Keratinocyte (primary cell): ENCODE data around the gene IRF4. TPM values are rescaled to one million over a fixed set of nuclear protein-coding genes. Genes with fewer than 3 reads are reported as not detected.

Source experiments
- DNase-seq: peaks from one replicate; pipeline ENCODE4 v3.0.0-alpha.2; 2011; ENCODE audit warnings: low read depth, missing footprints, low spot score
- FAIRE-seq: peaks from 2 replicates; lab custom pipeline; 2011; peaks lifted over from hg19 to GRCh38; lab: Jason Lieb, UNC
- H2AFZ ChIP-seq: 2 replicates; pipeline ENCODE4 v1.6.0; 2012; ENCODE audit warnings: low read length, control low read depth, inconsistent platforms; ENCODE audit not compliant: control insufficient read depth
- H3K27ac ChIP-seq: 2 replicates; pipeline ENCODE4 v1.5.1; 2011; ENCODE audit warnings: low read length; ENCODE audit not compliant: control insufficient read depth, insufficient read depth
- H3K27me3 ChIP-seq: 3 replicates; pipeline ENCODE4 v1.6.0; 2011; ENCODE audit warnings: low read length; ENCODE audit not compliant: control insufficient read depth, insufficient read depth; ENCODE audit errors: extremely low read depth
- H3K36me3 ChIP-seq, 2 experiments: 2 replicates in 1 of 2; 3 replicates in 1 of 2; pipeline ENCODE4 v1.5.1; 2011; ENCODE audit warnings: low read length in 2 of 2, mild to moderate bottlenecking in 1 of 2; ENCODE audit not compliant: control insufficient read depth in 2 of 2, insufficient read depth in 2 of 2; ENCODE audit errors: extremely low read depth in 1 of 2
- H3K4me1 ChIP-seq: 3 replicates; pipeline ENCODE4 v1.5.1; 2011; ENCODE audit warnings: low read length; ENCODE audit not compliant: control insufficient read depth, insufficient read depth; ENCODE audit errors: extremely low read depth
- H3K4me2 ChIP-seq: 3 replicates; pipeline ENCODE4 v1.6.0; 2011; ENCODE audit warnings: low read depth, low read length; ENCODE audit not compliant: control insufficient read depth, insufficient read depth; ENCODE audit errors: extremely low read depth
- H3K4me3 ChIP-seq, 3 experiments: fragments of 200-600 bp in 1 of 3; sonication (generic) in 1 of 3; 2 replicates in 2 of 3; 3 replicates in 1 of 3; pipeline ENCODE4 v1.5.1; 2011 to 2016; ENCODE audit warnings: low read length in 3 of 3, mild to moderate bottlenecking in 3 of 3, control low read depth in 2 of 3, inconsistent platforms in 1 of 3, low read depth in 1 of 3, mixed read lengths in 1 of 3, mixed run types in 1 of 3, moderate library complexity in 1 of 3; ENCODE audit not compliant: control insufficient read depth in 2 of 3, insufficient read depth in 2 of 3; ENCODE audit errors: extremely low read depth in 1 of 3
- H3K79me2 ChIP-seq: 2 replicates; pipeline ENCODE4 v1.6.0; 2012; ENCODE audit warnings: low read length; ENCODE audit not compliant: control insufficient read depth, insufficient read depth
- H3K9ac ChIP-seq: 3 replicates; pipeline ENCODE4 v1.6.0; 2011; ENCODE audit warnings: low read length; ENCODE audit not compliant: control insufficient read depth, insufficient read depth; ENCODE audit errors: extremely low read depth
- H3K9me1 ChIP-seq: 3 replicates; pipeline ENCODE4 v1.6.0; 2011; ENCODE audit warnings: low read length; ENCODE audit not compliant: control insufficient read depth, insufficient read depth; ENCODE audit errors: extremely low read depth
- H3K9me3 ChIP-seq: 2 replicates; pipeline ENCODE4 v1.5.1; 2012; ENCODE audit warnings: low read depth, low read length; ENCODE audit not compliant: control insufficient read depth
- H4K20me1 ChIP-seq: 3 replicates; pipeline ENCODE4 v1.6.0; 2011; ENCODE audit warnings: low read length; ENCODE audit not compliant: control insufficient read depth, insufficient read depth; ENCODE audit errors: extremely low read depth
- EZH2 ChIP-seq: IDR thresholded peaks from one replicate; pipeline ENCODE4 v1.6.1; 2012; ENCODE audit warnings: inconsistent platforms, mild to moderate bottlenecking, low read length, moderate library complexity
- dilution Hi-C: fragments of 300-500 bp; cut with MboI; formaldehyde crosslinking; loops from one replicate; pipeline ENCODE4 v1.7.0; 2020; ENCODE audit warnings: low sequenced_read_pairs; ENCODE audit not compliant: extremely low pct_ligation_motif_present
- polyA plus RNA-seq, 5 experiments: library from polyadenylated mRNA; depleted of rRNA in 3 of 5; stranded (reverse) in 3 of 5; stranded (forward) in 1 of 5; unstranded in 1 of 5; fragments of >200 nt; gene quantifications; 1 replicate in 1 of 5; 2 replicates in 3 of 5; 3 replicates in 1 of 5; pipeline versions ENCODE4 v1.2.1 to v1.2.3, GENCODE V29; 2011 to 2012; ENCODE audit warnings: missing spikeins in 2 of 5, low read depth in 1 of 5, low replicate concordance in 1 of 5
- TF ChIP-seq, protein P1 (sequence below), 3 experiments: IDR thresholded peaks in 1 of 3; conservative IDR thresholded peaks in 1 of 3; optimal IDR thresholded peaks in 1 of 3; 2 replicates in 2 of 3; 3 replicates in 1 of 3; pipeline versions ENCODE3 to v1.5.1; 2011; ENCODE audit warnings: low read length in 3 of 3, mild to moderate bottlenecking in 3 of 3, moderate library complexity in 2 of 3, control low read depth in 1 of 3, inconsistent platforms in 1 of 3; ENCODE audit not compliant: insufficient read depth in 2 of 3; ENCODE audit errors: extremely low read depth in 1 of 3

IRF4 gene
- polyA plus RNA-seq, 1 donor (not counting 4 experiments of a cell fraction or from before 2014, with no cell fraction given), result 0.12 TPM

DNA sequence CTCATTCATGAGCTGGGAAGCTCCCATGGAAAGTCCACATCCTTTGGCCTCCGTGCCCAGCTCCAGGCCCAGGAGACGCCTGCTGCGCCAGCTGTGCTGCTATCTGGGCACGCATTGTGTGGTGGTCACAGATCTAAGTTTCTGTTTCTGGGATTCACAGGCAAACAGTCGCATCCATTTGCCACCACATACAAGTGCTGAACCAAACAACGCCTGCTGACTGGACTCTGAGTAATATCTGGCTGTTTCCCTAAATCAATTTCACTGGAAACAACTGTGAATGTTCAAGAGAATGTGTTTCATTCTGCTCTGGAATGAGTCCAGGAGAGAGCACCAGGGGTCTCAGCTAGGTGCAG is 45.5 kb downstream of the IRF4 start:
- H3K4me1 ChIP-seq, result no peaks in the 10 kb centered on the region
- H4K20me1 ChIP-seq, result no peaks in the 10 kb centered on the region
- H3K9me3 ChIP-seq, result no peaks in the 10 kb centered on the region
- DNase-seq (no peak), FAIRE-seq (no peak)
- no peak overlapping the region for H3K4me3 ChIP-seq
- no peak overlapping the region for H3K4me2 ChIP-seq
- TF ChIP-seq EZH2, result no peak
- TF ChIP-seq, protein P1, sequence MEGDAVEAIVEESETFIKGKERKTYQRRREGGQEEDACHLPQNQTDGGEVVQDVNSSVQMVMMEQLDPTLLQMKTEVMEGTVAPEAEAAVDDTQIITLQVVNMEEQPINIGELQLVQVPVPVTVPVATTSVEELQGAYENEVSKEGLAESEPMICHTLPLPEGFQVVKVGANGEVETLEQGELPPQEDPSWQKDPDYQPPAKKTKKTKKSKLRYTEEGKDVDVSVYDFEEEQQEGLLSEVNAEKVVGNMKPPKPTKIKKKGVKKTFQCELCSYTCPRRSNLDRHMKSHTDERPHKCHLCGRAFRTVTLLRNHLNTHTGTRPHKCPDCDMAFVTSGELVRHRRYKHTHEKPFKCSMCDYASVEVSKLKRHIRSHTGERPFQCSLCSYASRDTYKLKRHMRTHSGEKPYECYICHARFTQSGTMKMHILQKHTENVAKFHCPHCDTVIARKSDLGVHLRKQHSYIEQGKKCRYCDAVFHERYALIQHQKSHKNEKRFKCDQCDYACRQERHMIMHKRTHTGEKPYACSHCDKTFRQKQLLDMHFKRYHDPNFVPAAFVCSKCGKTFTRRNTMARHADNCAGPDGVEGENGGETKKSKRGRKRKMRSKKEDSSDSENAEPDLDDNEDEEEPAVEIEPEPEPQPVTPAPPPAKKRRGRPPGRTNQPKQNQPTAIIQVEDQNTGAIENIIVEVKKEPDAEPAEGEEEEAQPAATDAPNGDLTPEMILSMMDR (optimal IDR thresholded peaks at IDR 0.05 in 1 of 3, IDR thresholded peaks at IDR 0.05 in 1 of 3, conservative IDR thresholded peaks at IDR 0.05 in 1 of 3; ENCODE audit: extremely low read depth in 1 of 3, insufficient read depth in 2 of 3, low read length in 3 of 3), result no peak
- H3K9me1 ChIP-seq, result no peaks in the 10 kb centered on the region
- no peak overlapping the region for H3K27ac ChIP-seq
- no peak overlapping the region for H2AFZ ChIP-seq
- dilution Hi-C loops, result no loop called here
- peaks cover 5% of the 10 kb centered on the region for H3K27me3 ChIP-seq
- no peaks in the 10 kb centered on the region for H3K79me2 ChIP-seq
- H3K9ac ChIP-seq, result no peak overlapping the region
- H3K36me3 ChIP-seq, result no peaks in the 10 kb centered on the region

DNA sequence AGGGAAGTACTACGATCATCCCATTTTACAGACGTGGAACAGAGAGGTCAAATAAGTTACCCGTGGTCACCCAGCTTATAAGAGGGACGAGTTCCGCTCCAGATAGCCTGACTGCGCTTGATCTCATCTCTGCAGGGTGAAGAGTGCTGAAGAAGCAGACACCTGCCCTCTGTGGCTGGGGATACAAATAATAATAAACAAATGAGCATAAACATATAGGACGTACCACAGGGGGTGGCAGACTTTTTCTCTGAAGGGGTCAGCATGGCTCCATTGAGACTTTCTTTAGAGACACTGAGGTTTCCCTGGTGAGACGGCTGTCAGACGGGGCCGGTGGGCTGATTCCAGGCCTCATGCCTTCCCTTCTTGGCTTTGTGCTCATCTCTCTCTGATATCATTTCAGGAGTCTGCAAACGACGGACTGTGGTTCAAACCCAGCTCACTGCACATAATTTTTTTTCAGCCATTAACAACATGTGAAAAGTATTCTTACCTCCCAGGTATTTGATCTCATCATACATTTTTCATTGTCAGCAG is 47.1 kb downstream of the IRF4 start:
- Histone ChIP-seq H4K20me1 (no peaks in the 10 kb centered on the region), H3K27me3 (peaks cover 5% of the 10 kb centered on the region), H3K27ac (no peak overlapping the region), H2AFZ (no peak overlapping the region), H3K4me2 (no peak overlapping the region), H3K9me1 (no peaks in the 10 kb centered on the region), H3K4me3 (no peak overlapping the region), H3K4me1 (no peaks in the 10 kb centered on the region), H3K79me2 (no peaks in the 10 kb centered on the region), H3K9me3 (no peaks in the 10 kb centered on the region), H3K9ac (no peak overlapping the region), H3K36me3 (no peaks in the 10 kb centered on the region)
- TF ChIP-seq, protein P1 (optimal IDR thresholded peaks at IDR 0.05 in 1 of 3, IDR thresholded peaks at IDR 0.05 in 1 of 3, conservative IDR thresholded peaks at IDR 0.05 in 1 of 3; ENCODE audit: extremely low read depth in 1 of 3, insufficient read depth in 2 of 3, low read length in 3 of 3), result no peak
- TF ChIP-seq EZH2, result no peak
- DNase-seq, result no peak
- no peak for FAIRE-seq
- dilution Hi-C loops, result no loop called here
